ENCODE measurements around the gene RAB35. TPM values are rescaled to one million over a fixed set of nuclear protein-coding genes. Genes with fewer than 3 reads are reported as not detected.

The RAB35 gene
- total and polyA plus RNA-seq, 9 of the 15 experiments (the other 6 are each of a cell fraction or from before 2014, with no cell fraction given): 0.65 to 76.3 (median 38.9) TPM

DNA sequence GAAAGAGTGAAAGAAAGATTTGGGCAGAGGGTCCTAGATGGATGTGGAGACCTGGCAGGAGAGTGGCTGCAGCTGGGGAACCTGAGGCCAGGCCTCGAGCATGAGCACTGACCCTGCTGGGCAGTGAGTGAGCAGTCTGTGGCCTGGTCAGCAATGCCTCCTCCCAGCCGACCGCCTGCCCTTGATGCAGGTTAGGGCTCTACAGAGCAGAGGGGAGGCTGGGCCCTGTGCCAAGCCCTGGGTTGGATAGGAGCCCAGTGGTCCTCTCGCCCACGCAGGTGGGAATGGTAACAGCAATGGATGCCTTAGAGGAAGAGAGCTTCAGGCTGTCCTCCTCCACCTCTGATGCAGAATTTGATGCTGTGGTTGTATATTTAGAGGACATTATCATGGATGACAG is 59.8 kb downstream of the RAB35 start:
- BruUV-seq (replicated peaks): no TSS peak
- POLR2A ChIA-PET: interaction anchor here (1.5 kb wide), 1 partner anchor 235 kb away, joined by 5 read pairs; the partner anchor contains the start of gene RNU4-2
- Histone ChIP-seq H3K4me1 (replicated peaks in 1 of 2; ENCODE audit: control insufficient read depth in 2 of 2, insufficient read depth in 2 of 2, low read length in 2 of 2) (peaks cover 0 to 3% of the 10 kb centered on the region in 2 experiments; a peak in 1 of 5 replicates), H3K9me3 (replicated peaks; ENCODE audit: control insufficient read depth, insufficient read depth, low read depth, low read length) (no peaks in the 10 kb centered on the region; the same call in 1 of the 2 replicates), H3K9me1 (ENCODE audit: control insufficient read depth, insufficient read depth, low read length) (peaks cover 3% of the 10 kb centered on the region), H3K79me2 (ENCODE audit: control insufficient read depth, insufficient read depth, low read length) (no peaks in the 10 kb centered on the region), H3K36me3 (ENCODE audit: control insufficient read depth, insufficient read depth, low read length) (no peaks in the 10 kb centered on the region), H3K9ac (ENCODE audit: insufficient read depth in 1 of 2, low read depth in 2 of 2, low read length in 2 of 2) (no peak overlapping the region), H3K27me3 (ENCODE audit: control insufficient read depth in 2 of 2, insufficient read depth in 2 of 2, low read length in 2 of 2) (peaks cover 31 to 52% of the 10 kb centered on the region in 2 experiments), H3K4me2 (ENCODE audit: insufficient read depth, low read length) (no peak overlapping the region), H2AFZ (ENCODE audit: low read depth, low read length) (no peak overlapping the region), H3K4me3 (no peak overlapping the region), H4K20me1 (replicated peaks; ENCODE audit: control insufficient read depth, insufficient read depth, low read length) (no peaks in the 10 kb centered on the region; the same call in 1 of the 2 replicates), H3K27ac (ENCODE audit: extremely low read depth, low read depth, low read length) (no peak overlapping the region)
- no peak for FAIRE-seq
- intact Hi-C loops (cut with micrococcal nuclease): no loop called here
- ATAC-seq: no peak; the same call in 2 of the 3 replicates
- DNase-seq (ENCODE audit: extremely low read depth in 1 of 4, low spot score in 3 of 4): peak in 1 of 4 experiments; percentile 9
- 0% methylated on average over 5 of the region's 5 CpGs for WGBS (ENCODE audit: insufficient coverage, low coverage, missing lambda C conversion rate)
- in situ Hi-C loops (cut with MboI): no loop called here
- no peak for TF ChIP-seq ZNF76 (CRISPR knock-in tag; IDR thresholded peaks at IDR 0.05; ENCODE audit: borderline replicate concordance)
- TF ChIP-seq EGR1 (conservative IDR thresholded peaks at IDR 0.05): 0 out of 2 replicates have a peak, but pooled peaks have one; percentile 18
- CTCF ChIA-PET (ENCODE audit: low intra/inter-chr PET ratio): no interaction called here

DNA sequence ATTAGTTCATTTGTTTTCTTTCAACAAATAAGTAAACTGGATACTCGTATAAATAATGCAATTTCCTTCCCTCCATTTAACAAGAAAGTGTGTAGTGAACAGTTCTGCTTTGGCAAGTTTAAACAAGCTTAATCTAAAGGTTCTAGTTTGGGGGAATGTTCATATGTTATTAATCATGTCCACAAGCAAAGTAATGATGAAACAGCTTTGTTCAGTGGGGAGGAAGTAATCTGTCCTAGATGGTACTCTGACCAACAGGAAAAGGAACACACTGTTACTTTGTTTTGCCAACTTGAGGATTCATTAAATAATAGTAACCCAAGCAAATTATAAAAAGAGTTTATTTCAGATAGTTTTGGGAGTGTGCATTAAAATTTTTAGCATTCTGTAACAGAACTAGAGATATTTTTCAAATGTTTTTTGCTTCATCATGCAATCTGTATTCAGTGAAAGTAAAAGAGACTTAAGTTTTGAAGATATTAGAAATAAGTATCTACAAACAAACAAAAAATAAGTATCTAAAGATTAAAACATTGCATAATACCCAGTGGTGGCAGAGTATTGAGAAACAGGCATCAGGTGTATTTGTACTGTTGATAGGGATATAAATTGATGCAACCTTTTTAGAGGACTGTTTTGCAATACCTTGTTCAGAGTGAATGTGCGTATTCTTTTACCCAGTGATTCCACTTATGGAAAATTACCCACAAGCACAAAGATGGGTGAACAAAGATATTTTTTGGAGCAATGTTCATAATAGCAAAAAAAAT is 61.1 kb downstream of the RAB35 start:
- H4K20me1 ChIP-seq (replicated peaks; ENCODE audit: control insufficient read depth, insufficient read depth, low read length): no peaks in the 10 kb centered on the region; the same call in 1 of the 2 replicates
- H3K9ac ChIP-seq (ENCODE audit: insufficient read depth in 1 of 2, low read depth in 2 of 2, low read length in 2 of 2): no peak overlapping the region
- 3% methylated on average over 2 of the region's 2 CpGs for WGBS (ENCODE audit: insufficient coverage, low coverage, missing lambda C conversion rate)
- TF ChIP-seq HDAC6 (IDR thresholded peaks at IDR 0.05; ENCODE audit: low read depth, low read length) (no peak), CEBPG (CRISPR knock-in tag; IDR thresholded peaks at IDR 0.05) (no peak), CEBPG (tag; conservative IDR thresholded peaks at IDR 0.05 in 1 of 2, IDR thresholded peaks at IDR 0.05 in 1 of 2) (peak; percentile 33 to 69; a peak in 3 of 4 replicates), NELFE (IDR thresholded peaks at IDR 0.05; ENCODE audit: insufficient read depth, insufficient read length) (no peak), ZNF24 (IDR thresholded peaks at IDR 0.05) (no peak), CEBPB (tag; IDR thresholded peaks at IDR 0.05) (peak; percentile 61)
- TF ChIP-seq, protein P1, sequence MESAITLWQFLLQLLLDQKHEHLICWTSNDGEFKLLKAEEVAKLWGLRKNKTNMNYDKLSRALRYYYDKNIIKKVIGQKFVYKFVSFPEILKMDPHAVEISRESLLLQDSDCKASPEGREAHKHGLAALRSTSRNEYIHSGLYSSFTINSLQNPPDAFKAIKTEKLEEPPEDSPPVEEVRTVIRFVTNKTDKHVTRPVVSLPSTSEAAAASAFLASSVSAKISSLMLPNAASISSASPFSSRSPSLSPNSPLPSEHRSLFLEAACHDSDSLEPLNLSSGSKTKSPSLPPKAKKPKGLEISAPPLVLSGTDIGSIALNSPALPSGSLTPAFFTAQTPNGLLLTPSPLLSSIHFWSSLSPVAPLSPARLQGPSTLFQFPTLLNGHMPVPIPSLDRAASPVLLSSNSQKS (CRISPR knock-in tag; IDR thresholded peaks at IDR 0.05): no peak
- H3K36me3 ChIP-seq (ENCODE audit: control insufficient read depth, insufficient read depth, low read length): no peaks in the 10 kb centered on the region
- H3K9me1 ChIP-seq (ENCODE audit: control insufficient read depth, insufficient read depth, low read length): peaks cover 3% of the 10 kb centered on the region
- H3K4me2 ChIP-seq (ENCODE audit: insufficient read depth, low read length): no peak overlapping the region
- no peaks in the 10 kb centered on the region for H3K79me2 ChIP-seq (ENCODE audit: control insufficient read depth, insufficient read depth, low read length)
- DNase-seq (ENCODE audit: extremely low read depth in 1 of 4, low spot score in 3 of 4) (no peak), ATAC-seq (no peak), FAIRE-seq (peak; percentile 54)
- no TSS peak for BruUV-seq (replicated peaks)
- peaks cover 23 to 50% of the 10 kb centered on the region in 2 experiments for H3K27me3 ChIP-seq (ENCODE audit: control insufficient read depth in 2 of 2, insufficient read depth in 2 of 2, low read length in 2 of 2)
- H3K9me3 ChIP-seq (replicated peaks; ENCODE audit: control insufficient read depth, insufficient read depth, low read depth, low read length): no peaks in the 10 kb centered on the region; the same call in 1 of the 2 replicates
- in situ Hi-C loops (cut with MboI) (no loop called here), intact Hi-C loops (cut with micrococcal nuclease) (no loop called here)
- peaks cover 0 to 3% of the 10 kb centered on the region in 2 experiments; a peak in 1 of 5 replicates for H3K4me1 ChIP-seq (replicated peaks in 1 of 2; ENCODE audit: control insufficient read depth in 2 of 2, insufficient read depth in 2 of 2, low read length in 2 of 2)
- CTCF ChIA-PET (ENCODE audit: low intra/inter-chr PET ratio): no interaction called here
- POLR2A ChIA-PET: no interaction called here
- no peak overlapping the region for H2AFZ ChIP-seq (ENCODE audit: low read depth, low read length)
- H3K27ac ChIP-seq (ENCODE audit: extremely low read depth, low read depth, low read length): no peak overlapping the region
- H3K4me3 ChIP-seq: no peak overlapping the region
